ENCODE data around the gene SAXO2. TPM values are rescaled to one million over a fixed set of nuclear protein-coding genes. Genes with fewer than 3 reads are reported as not detected.
A peak's percentile ranks its signal among the peaks of the same experiment; 100 is the strongest.
"Not testable (repeated sequence)": the region's sequence is repeated elsewhere in the genome, so short reads cannot be mapped to it uniquely, and the experiment has no call there.

SAXO2 gene
- total and polyA plus RNA-seq, 2 donors (not counting 3 experiments of a cell fraction or from before 2014, with no cell fraction given) = 0.98 to 5.2 TPM

- TF ChIP-seq CTCF (IDR thresholded peaks at IDR 0.05; ENCODE audit: extremely low read depth in 1 of 2, insufficient read depth in 1 of 2, low read depth in 1 of 2, low read length in 2 of 2) (no peak), MAX (IDR thresholded peaks at IDR 0.05; ENCODE audit: insufficient read depth, insufficient read length) (no peak), POLR2A (IDR thresholded peaks at IDR 0.05; ENCODE audit: low read depth, low read length) (no peak), EZH2 (IDR thresholded peaks at IDR 0.05; ENCODE audit: borderline replicate concordance, low read depth, low read length, severe bottlenecking) (no peak), GATA2 (IDR thresholded peaks at IDR 0.05; ENCODE audit: insufficient read depth, insufficient read length, low read depth, low read length) (no peak), MYC (IDR thresholded peaks at IDR 0.05; ENCODE audit: low read depth, low read length) (no peak), POLR2AphosphoS5 (IDR thresholded peaks at IDR 0.05; ENCODE audit: insufficient read depth, low read depth, low read length) (no peak), JUN (IDR thresholded peaks at IDR 0.05; ENCODE audit: borderline replicate concordance, insufficient read depth, insufficient read length, low read depth) (no peak), FOS (IDR thresholded peaks at IDR 0.05; ENCODE audit: borderline replicate concordance, insufficient read depth, low read length) (no peak)
- Histone ChIP-seq H3K9me1 (replicated peaks; ENCODE audit: control insufficient read depth, extremely low read depth, insufficient read depth, low read length) (no peaks in the 10 kb centered on the region), H3K4me3 (replicated peaks in 1 of 3; ENCODE audit: insufficient read depth in 1 of 3, low read depth in 1 of 3, low read length in 3 of 3) (no peak overlapping the region), H4K20me1 (replicated peaks; ENCODE audit: control insufficient read depth, extremely low read depth, insufficient read depth, low read length) (no peaks in the 10 kb centered on the region), H3K4me2 (ENCODE audit: insufficient read depth, low read length) (no peak overlapping the region), H3K79me2 (ENCODE audit: control insufficient read depth, insufficient read depth, low read length) (no peaks in the 10 kb centered on the region), H3K27me3 (ENCODE audit: control insufficient read depth in 2 of 2, insufficient read depth in 2 of 2, low read length in 2 of 2) (no peaks in the 10 kb centered on the region), H3K27ac (ENCODE audit: insufficient read depth, low read depth, low read length) (no peak overlapping the region), H3K4me1 (ENCODE audit: control insufficient read depth, extremely low read depth, insufficient read depth, low read length) (no peaks in the 10 kb centered on the region), H2AFZ (ENCODE audit: low read depth, low read length) (no peak overlapping the region), H3K9me3 (replicated peaks; ENCODE audit: control insufficient read depth, insufficient read depth, low read length) (no peaks in the 10 kb centered on the region), H3K9ac (replicated peaks; ENCODE audit: extremely low read depth, insufficient read depth, low read length) (no peak overlapping the region), H3K36me3 (ENCODE audit: control insufficient read depth in 2 of 2, extremely low read depth in 1 of 2, insufficient read depth in 2 of 2, low read length in 2 of 2) (peaks cover 0 to 3% of the 10 kb centered on the region in 2 experiments)
- FAIRE-seq (no peak), DNase-seq (ENCODE audit: low read depth, low spot score) (no peak)
- BruUV-seq (replicated peaks) = no TSS peak
- dilution Hi-C loops (cut with MboI; ENCODE audit: extremely low pct_ligation_motif_present, low sequenced_read_pairs) = no loop called here
- ChIA-PET CTCF (no interaction called here), POLR2A (no interaction called here)
- intact Hi-C loops (cut with micrococcal nuclease) = no loop called here
These were observed 22.8 kb upstream of the SAXO2 start for GRCh38 chr15:82239685-82240391.

- H2AFZ ChIP-seq (ENCODE audit: low read depth, low read length); H3K4me1 ChIP-seq (ENCODE audit: control insufficient read depth, extremely low read depth, insufficient read depth, low read length); H3K27ac ChIP-seq (ENCODE audit: insufficient read depth, low read depth, low read length); intact Hi-C loops (cut with micrococcal nuclease); H3K36me3 ChIP-seq (ENCODE audit: control insufficient read depth in 2 of 2, extremely low read depth in 1 of 2, insufficient read depth in 2 of 2, low read length in 2 of 2); CTCF ChIA-PET; H3K9me1 ChIP-seq (replicated peaks; ENCODE audit: control insufficient read depth, extremely low read depth, insufficient read depth, low read length); H3K4me3 ChIP-seq (replicated peaks in 1 of 3; ENCODE audit: insufficient read depth in 1 of 3, low read depth in 1 of 3, low read length in 3 of 3); DNase-seq (ENCODE audit: low read depth, low spot score); H3K4me2 ChIP-seq (ENCODE audit: insufficient read depth, low read length); H3K79me2 ChIP-seq (ENCODE audit: control insufficient read depth, insufficient read depth, low read length); dilution Hi-C loops (cut with MboI; ENCODE audit: extremely low pct_ligation_motif_present, low sequenced_read_pairs); H3K27me3 ChIP-seq (ENCODE audit: control insufficient read depth in 2 of 2, insufficient read depth in 2 of 2, low read length in 2 of 2); POLR2A ChIA-PET; H3K9me3 ChIP-seq (replicated peaks; ENCODE audit: control insufficient read depth, insufficient read depth, low read length); H4K20me1 ChIP-seq (replicated peaks; ENCODE audit: control insufficient read depth, extremely low read depth, insufficient read depth, low read length); H3K9ac ChIP-seq (replicated peaks; ENCODE audit: extremely low read depth, insufficient read depth, low read length); BruUV-seq (replicated peaks): not testable (repeated sequence)
- FAIRE-seq = peak; percentile 67
These were observed 20.6 kb upstream of the SAXO2 start for GRCh38 chr15:82241836-82242499.
